Mesodermal cell (in vitro differentiated cells): ENCODE measurements around the gene MRPS10. TPM values are rescaled to one million over a fixed set of nuclear protein-coding genes. Genes with fewer than 3 reads are reported as not detected.

Experiments
- H3K27ac ChIP-seq: 2 replicates; pipeline ENCODE4 v1.7.0; 2013; ENCODE audit warnings: mild to moderate bottlenecking, low read depth, low read length, moderate library complexity; ENCODE audit not compliant: severe bottlenecking
- H3K36me3 ChIP-seq: 2 replicates; pipeline ENCODE4 v1.7.1; 2013; ENCODE audit warnings: mild to moderate bottlenecking, low read length, moderate library complexity; ENCODE audit not compliant: control insufficient read depth, insufficient read depth
- H3K4me1 ChIP-seq: one replicate; pipeline ENCODE4 v1.7.1; 2013; ENCODE audit warnings: mild to moderate bottlenecking, low read length; ENCODE audit not compliant: insufficient read depth, control insufficient read depth, poor library complexity, severe bottlenecking
- H3K4me3 ChIP-seq: 2 replicates; pipeline ENCODE4 v1.7.0; 2013; ENCODE audit warnings: low read length, control low read depth, mild to moderate bottlenecking; ENCODE audit not compliant: insufficient read depth, poor library complexity, severe bottlenecking; ENCODE audit errors: extremely low read depth
- H3K9me3 ChIP-seq: 2 replicates; pipeline ENCODE4 v1.7.1; 2013; ENCODE audit warnings: mild to moderate bottlenecking, low read length, moderate library complexity; ENCODE audit not compliant: control insufficient read depth
- WGBS, 2 experiments: methylation state at CpG; one replicate each; pipeline ENCODE4 v1.1.5; 2013; ENCODE audit warnings: missing lambda C conversion rate in 2 of 2; ENCODE audit not compliant: insufficient coverage in 2 of 2; 5-methylcytosine and 5-hydroxymethylcytosine counted together
- polyA plus RNA-seq, 2 experiments: library from polyadenylated mRNA; stranded (reverse); fragments of 50-300 nt; gene quantifications; one replicate each; pipeline ENCODE4 v1.2.3, GENCODE V29; 2013

MRPS10 gene
- 24.1 TPM for polyA plus RNA-seq (2013, experiment 1 of 2)
- 22.8 TPM for polyA plus RNA-seq (2013, experiment 2 of 2)

GRCh38 chr6:42217519-42218367 is at the start of gene MRPS10:
TSS of gene MRPS10 (minus strand) at chr6:42217861. CDS start at chr6:42217849, 12 bp downstream.
- Histone ChIP-seq H3K4me1 (no peaks in the 10 kb centered on the region), H3K27ac (peak within 1 kb of the TSS; percentile 72), H3K4me3 (peak within 1 kb of the TSS; percentile 96), H3K36me3 (peaks cover 14% of the 10 kb centered on the region), H3K9me3 (no peaks in the 10 kb centered on the region)
- 6 to 8% methylated on average over 17 to 25 of the region's 29 CpGs for WGBS, 2 experiments

- H3K36me3 ChIP-seq = no peaks in the 10 kb centered on the region
- H3K9me3 ChIP-seq = no peaks in the 10 kb centered on the region
- no peak overlapping the region for H3K27ac ChIP-seq
- H3K4me1 ChIP-seq = no peaks in the 10 kb centered on the region
- WGBS, 2 experiments = no CpG with 5 or more reads among the region's 1 CpG
- no peak overlapping the region for H3K4me3 ChIP-seq
These were observed 48.9 kb upstream of the MRPS10 start for GRCh38 chr6:42266538-42266937.

GRCh38 chr6:42264852-42265390 is 47.3 kb upstream of the MRPS10 start:
- no peak overlapping the region for H3K27ac ChIP-seq
- H3K36me3 ChIP-seq = no peaks in the 10 kb centered on the region
- no peaks in the 10 kb centered on the region for H3K9me3 ChIP-seq
- 96 to 98% methylated on average over 4 to 5 of the region's 5 CpGs for WGBS, 2 experiments
- H3K4me3 ChIP-seq = no peak overlapping the region
- no peaks in the 10 kb centered on the region for H3K4me1 ChIP-seq

- Histone ChIP-seq H3K36me3 (no peaks in the 10 kb centered on the region), H3K27ac (no peak overlapping the region)
- WGBS, 2 experiments = 88 to 91% methylated on average over 9 of the region's 10 CpGs
These were observed 46.6 kb upstream of the MRPS10 start for GRCh38 chr6:42264162-42264851.

GRCh38 chr6:42263165-42263728 is 45.6 kb upstream of the MRPS10 start:
- WGBS, 2 experiments = 64 to 71% methylated on average over 13 to 21 of the region's 24 CpGs
- Histone ChIP-seq H3K4me1 (no peaks in the 10 kb centered on the region), H3K36me3 (no peaks in the 10 kb centered on the region), H3K27ac (no peak overlapping the region), H3K4me3 (no peak overlapping the region), H3K9me3 (no peaks in the 10 kb centered on the region)

More at GRCh38 chr6:42264162-42264851, 46.6 kb upstream of the MRPS10 start:
- Histone ChIP-seq H3K4me1 (no peaks in the 10 kb centered on the region), H3K9me3 (no peaks in the 10 kb centered on the region), H3K4me3 (no peak overlapping the region)

GRCh38 chr6:42260972-42261371 is 43.3 kb upstream of the MRPS10 start:
- Histone ChIP-seq H3K36me3 (no peaks in the 10 kb centered on the region), H3K27ac (no peak overlapping the region), H3K4me3 (no peak overlapping the region), H3K9me3 (no peaks in the 10 kb centered on the region), H3K4me1 (no peaks in the 10 kb centered on the region)
- WGBS, 2 experiments = 68 to 86% methylated on average over 3 to 4 of the region's 11 CpGs

- 93% methylated on average over 5 of the region's 7 CpGs for WGBS, 2 experiments
These were observed 42.8 kb upstream of the MRPS10 start for GRCh38 chr6:42260396-42260888.

GRCh38 chr6:42259841-42260395 is 42.3 kb upstream of the MRPS10 start:
- Histone ChIP-seq H3K36me3 (no peaks in the 10 kb centered on the region), H3K27ac (no peak overlapping the region), H3K9me3 (no peaks in the 10 kb centered on the region), H3K4me3 (no peak overlapping the region), H3K4me1 (no peaks in the 10 kb centered on the region)
- WGBS, 2 experiments = 88 to 92% methylated on average over 4 of the region's 10 CpGs

More at GRCh38 chr6:42260396-42260888, 42.8 kb upstream of the MRPS10 start:
- Histone ChIP-seq H3K4me1 (no peaks in the 10 kb centered on the region), H3K9me3 (no peaks in the 10 kb centered on the region), H3K27ac (no peak overlapping the region), H3K4me3 (no peak overlapping the region), H3K36me3 (no peaks in the 10 kb centered on the region)

- no peak overlapping the region for H3K4me3 ChIP-seq
- H3K4me1 ChIP-seq = no peaks in the 10 kb centered on the region
- H3K9me3 ChIP-seq = no peaks in the 10 kb centered on the region
- 95 to 98% methylated on average over 28 to 31 of the region's 31 CpGs for WGBS, 2 experiments
- H3K36me3 ChIP-seq = peaks cover 3% of the 10 kb centered on the region
- H3K27ac ChIP-seq = no peak overlapping the region
These were observed 41.6 kb upstream of the MRPS10 start for GRCh38 chr6:42259286-42259685.

- H3K36me3 ChIP-seq = peaks cover 3% of the 10 kb centered on the region
- H3K27ac ChIP-seq = no peak overlapping the region
- no peak overlapping the region for H3K4me3 ChIP-seq
- WGBS, 2 experiments = 19 to 47% methylated on average over 3 of the region's 3 CpGs
- H3K9me3 ChIP-seq = no peaks in the 10 kb centered on the region
- no peaks in the 10 kb centered on the region for H3K4me1 ChIP-seq
These were observed 40.0 kb upstream of the MRPS10 start for GRCh38 chr6:42257614-42258013.
